Measurements from ENCODE around the gene TUBGCP3.

The TUBGCP3 gene

DNA sequence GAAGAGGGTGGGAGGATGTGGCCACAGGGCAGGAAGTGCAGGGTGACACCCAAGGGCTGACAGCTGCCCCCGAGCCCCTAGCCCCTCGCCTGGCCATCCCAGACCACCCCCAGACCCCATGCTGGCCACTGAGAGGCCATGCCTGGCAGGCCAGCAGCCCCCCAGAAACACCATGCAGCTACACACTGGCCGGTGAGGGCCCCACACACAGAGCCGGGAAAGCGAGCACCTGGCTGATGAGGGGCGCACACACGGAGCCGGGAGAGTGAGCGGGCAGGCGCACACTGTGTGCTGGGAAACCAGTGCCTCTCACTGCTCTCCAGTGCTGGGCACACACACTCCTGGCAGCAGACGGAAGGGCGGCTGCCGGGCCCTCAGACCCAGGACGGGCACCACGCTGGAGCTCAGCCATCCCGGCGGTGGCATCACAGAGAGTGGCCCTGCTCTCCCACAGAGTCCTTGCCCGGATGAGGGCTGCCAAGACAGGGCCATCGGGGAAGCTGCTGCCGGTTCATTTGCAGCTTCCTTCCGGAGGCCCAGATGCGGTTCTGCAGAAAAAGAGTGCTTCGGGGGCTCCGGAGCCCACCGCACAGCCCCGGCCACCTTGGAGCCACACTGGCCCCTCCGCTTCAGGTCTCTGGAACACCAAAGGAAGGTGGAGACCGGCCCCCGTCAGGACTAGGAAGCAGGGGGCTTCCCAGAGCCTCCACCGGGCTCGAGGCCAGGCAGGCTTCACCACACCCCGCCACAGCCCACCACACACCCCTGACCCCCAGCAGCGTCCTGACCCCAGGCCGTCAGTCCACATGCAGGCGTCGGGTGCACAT lies 135.4 kb downstream of the TUBGCP3 start:
- no peak for DNase-seq (ENCODE audit: low spot score)

DNA sequence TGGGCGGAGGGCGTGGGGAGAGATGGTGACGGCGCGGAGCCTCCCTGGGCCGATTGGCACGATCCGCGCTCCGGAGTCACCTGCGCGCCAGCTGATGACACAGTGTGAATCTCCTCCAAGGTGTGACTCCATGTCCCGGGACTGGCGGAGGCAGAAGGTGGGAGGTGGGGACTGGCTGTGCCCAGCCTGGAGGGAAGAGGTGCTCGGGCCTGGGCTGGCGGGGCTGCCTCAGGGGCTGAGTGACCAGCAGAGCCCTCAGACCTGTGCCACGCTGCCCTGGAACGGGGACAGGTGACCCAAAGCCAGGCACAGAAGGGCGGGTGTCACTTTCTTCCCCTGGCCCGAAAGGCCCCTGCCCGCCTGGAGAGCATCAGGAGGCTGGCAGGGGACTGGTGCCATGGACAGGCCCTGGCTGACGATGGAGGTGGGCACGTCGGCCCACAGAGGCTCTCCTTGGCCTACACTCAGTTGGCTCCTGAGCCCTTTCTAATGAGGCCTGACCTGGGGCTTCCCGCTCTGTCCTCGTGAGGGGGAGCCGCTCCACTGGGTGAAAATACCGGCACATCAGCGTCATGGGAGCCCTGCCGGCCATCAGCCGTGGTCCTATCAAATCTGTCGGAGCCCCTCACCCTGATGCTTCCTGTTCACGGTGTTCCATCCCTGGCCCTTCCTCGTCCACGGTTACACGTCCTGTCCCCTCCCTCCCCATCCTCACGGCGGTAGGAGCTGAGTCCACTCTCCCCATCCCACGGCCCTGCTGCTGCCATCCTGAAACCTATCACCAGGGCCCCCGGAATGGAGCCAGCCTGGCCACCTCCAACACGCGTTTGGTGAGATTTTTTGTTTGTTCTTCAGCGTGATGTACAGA lies 136.2 kb downstream of the TUBGCP3 start:
- no peak for DNase-seq (ENCODE audit: low spot score)

DNA sequence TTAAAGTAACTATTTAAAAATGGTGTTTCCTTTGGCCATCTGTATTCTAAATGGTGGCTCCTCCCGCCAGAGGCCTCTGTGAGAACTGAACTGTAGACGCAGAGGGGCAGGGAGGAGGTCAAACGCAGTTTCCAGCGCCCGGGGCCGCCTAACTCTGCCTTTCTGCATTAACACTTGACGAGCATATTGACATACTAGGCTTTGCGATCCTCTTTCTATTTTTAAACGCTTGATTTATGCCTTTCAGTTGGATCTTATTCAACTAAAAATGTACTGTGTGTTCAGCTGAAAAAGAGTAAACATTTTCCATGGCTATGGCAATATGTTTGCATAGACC lies 137.1 kb downstream of the TUBGCP3 start:
- DNase-seq (ENCODE audit: low spot score): no peak

DNA sequence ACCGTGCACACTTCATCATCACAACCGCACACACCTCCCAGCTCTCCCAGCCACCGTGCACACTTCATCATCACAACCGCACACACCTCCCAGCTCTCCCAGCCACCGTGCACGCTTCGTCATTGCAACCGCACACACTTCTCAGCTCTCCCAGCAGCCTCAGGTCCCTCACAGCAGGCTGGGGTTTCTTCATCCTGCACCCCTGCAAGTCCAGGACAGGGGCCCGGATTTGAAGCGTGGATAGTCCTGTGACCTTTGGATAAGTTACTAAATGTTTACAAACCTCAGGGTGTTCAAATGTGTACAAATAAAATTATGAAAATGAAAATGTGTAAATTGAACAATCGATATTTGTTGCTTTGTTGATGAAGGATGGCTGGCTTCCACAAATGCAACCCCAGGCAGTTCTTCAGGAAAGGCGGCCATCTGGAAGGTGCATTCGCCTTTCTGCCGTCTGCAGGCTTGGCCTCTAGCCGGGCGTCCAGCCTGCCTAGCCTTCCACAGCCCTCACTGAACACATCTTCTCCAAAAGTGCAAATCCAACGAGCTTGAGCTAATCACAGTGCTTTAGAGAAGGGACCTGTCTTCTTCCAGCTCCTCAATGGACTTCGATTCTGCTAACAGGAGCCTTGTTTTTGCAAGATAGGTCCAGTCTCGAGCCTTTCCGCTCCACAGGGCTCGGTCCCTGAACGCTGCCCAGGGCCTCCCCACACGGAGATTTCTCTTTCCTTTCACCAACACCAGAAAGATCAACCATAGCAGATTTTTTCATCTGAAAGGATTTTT lies 137.6 kb downstream of the TUBGCP3 start:
- DNase-seq (ENCODE audit: low spot score): no peak

DNA sequence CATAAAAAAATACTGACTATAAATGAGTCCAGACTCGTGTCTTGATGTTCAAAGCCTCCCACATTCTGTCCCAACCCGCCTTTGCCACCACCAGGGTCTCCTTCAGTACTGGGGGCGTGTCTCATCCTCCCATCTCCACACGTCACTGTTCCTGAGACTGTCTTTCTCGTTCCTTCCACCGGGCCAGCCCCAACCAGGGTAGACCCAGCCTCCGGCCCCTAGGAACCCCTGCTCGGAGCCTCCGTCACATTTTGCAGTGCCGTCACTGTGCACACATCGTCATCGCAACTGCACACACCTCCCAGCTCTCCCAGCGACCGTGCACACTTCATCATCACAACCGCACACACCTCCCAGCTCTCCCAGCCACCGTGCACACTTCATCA lies 138.4 kb downstream of the TUBGCP3 start:
- DNase-seq (ENCODE audit: low spot score): no peak

DNA sequence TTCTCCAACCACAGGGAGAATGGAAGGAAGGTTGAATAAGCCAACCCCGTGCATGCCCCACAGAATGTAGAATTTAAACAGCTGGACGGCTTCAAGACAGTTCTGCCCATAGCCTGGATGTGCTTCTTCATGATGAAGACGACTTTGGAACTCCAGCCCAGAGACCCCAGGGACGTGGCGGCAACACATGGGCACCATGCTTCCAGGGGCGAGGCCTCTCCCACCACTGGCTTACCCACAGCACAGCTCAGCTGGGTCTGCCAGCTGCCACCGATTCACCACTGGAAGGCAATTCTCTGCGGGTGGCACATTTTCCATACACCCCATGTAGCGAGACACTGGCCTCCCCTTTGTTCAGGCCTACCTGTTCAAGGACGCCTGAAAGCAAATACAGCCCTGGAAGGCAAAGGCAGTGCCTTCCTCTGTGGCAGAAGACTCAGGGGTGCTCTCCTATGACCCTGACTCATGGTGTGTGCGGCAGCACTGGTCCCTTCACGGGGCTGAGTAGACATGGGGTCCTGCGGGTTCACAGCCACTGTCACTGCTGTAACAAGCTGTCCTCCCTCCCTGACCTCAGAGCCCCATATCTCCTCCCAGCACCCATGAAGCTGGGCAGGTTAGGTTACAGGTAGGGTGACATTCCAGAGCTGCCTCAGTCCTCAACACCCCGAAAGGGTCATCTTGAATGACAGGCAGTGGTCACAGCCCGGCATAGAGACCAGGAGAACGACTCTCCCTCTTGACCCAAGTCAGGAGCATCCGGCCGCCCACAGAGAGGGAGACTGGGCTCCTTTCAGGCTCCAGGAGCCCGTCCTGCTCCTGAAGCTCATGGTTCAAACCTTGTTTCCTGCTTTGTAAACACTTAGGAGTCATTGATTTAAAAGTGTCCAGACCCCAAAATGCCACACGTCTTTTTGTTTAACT lies 139.1 kb downstream of the TUBGCP3 start:
- DNase-seq (ENCODE audit: low spot score): no peak

DNA sequence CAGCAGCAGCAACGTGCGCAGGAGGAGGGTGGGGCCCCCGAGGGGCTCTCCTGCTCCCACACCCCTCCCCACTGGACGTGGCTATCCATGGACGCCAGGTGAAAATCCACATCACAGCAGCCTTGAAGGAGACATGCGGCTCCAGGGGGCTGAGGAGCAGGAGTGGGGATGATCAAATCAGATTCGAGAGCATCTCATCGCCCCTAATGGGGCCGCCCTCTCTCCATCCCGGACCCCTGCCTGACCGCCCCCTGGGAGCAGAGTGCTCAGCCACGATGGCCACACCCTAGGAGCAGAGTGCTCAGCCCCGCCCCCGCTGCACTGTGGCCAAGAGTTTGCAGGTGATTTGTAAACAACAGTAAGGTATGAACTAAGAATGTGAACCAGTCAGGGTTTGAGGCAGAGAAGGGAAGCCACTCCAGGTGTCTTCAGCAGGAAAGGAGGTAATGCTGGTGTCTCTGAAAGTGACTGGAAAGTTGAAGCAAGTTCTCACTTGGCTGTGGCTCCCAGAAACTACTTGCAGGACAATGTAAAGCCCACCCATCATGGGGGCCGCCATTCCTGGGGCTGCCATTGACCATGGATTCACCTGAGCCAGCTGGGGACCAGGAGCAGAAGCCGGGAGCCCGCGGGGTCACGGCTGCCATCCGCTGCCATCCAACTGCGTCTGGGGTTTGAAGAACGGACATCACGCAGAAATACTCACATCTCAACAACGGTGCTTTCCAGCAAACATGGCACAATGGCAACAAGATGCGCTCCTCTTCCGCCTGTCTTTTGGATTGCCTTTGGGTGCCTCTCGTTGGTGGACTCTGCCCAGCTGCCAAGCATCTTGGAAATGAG lies 140.0 kb downstream of the TUBGCP3 start:
- no peak for DNase-seq (ENCODE audit: low spot score)

DNA sequence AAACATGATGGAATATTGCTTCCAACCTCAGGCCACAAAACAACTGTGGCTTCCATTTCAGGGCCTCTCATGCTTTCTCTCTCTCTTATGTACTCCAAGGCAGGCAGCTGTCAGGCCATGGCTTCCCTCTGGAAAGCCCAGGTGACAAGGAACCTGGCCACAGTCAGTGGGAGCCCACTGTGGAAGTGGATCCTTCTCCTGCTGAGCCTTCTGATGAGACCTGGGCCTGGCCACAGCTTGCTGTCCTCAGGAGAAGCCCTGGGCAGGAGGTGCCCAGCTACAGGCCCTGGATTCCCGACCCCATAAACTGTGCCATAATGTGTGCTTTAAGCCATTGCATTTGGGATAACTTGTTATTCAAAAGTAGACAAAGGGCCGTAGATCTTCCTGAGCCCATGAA lies 140.6 kb downstream of the TUBGCP3 start:
- no peak for DNase-seq (ENCODE audit: low spot score)

DNA sequence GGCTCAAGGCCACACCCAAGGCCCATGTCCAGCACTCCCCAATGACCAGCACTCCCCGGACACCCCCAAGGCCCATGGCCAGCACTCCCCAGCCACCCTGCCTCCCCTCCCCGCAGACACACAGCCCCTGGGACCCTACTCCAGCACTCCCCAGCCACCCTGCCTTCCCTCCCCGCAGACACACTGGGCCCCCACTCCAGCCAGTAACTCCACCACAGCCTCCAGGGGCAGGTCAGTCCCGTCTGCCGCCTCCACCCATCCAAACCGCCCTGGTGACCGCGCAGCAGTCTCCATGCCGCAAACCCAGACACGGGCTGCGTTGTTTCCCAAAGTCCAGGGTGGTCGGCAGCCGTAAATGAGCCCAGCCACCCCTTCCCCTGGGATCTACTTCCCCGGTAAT lies 141.1 kb downstream of the TUBGCP3 start:
- DNase-seq (ENCODE audit: low spot score): no peak

DNA sequence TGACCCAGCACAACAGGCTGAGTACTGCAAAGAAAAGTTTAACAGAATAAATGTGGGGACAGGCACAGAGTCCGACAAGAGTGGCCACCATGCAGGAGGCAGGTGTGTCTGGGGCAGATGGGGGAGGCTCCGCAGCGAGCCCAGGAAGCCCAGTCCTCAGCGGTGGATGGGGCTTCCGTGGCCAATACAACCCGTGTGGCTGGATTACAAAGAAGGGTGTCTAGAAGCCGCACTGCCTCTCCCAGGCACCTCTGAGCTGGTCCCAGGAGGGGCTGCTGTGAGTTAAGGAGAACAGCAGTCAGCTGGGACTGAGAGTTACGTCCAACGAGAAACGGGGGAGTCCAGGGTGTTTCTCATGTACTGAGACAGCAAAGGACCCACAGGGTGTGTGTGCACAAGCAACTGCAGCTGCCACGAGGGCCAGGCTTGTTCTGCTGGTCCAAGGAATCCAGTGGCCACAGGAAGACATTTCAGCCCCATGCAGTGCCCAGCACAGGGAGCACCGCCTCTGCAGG lies 141.5 kb downstream of the TUBGCP3 start:
- no peak for DNase-seq (ENCODE audit: low spot score)

DNA sequence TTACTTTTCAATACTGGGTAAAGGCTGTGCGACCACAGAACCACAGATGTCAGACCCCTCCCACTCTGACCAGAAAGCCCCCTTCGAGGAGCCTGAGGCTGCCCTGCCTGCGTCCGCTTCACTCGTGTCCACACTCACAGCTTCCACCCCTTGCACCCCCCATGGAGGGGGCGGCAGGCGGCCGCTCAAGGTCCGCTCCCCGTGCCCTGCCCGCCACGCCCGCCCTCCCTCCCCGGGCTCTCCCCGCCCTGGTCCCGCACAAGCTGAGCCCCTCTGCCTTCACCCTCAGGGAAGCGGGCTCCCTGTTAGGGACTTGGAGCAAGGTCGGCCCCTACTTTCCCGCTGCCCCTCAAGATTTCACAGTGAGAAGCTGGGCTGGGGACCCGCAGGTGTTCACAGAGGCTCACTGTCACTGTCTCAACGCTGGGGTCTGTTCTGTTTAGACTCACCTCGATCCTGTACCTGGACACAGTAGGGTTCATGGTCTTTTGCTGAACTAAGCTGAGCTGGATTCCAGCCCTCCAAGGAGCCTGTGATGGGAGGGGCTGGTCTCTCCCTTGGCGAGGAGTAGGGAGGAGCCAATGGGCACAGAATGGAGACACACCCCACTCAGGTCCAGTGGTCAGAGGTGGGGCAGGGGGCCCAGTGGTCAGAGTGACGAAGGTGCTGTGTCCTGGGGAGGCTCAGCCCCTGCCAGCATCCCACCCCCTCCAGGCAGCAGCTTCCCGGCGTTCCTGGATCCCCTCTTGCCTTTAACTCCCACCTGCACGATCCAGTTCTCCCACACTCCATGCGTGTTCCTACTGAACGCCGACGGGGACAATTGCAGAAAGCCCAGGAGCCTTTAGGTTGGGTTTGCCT lies 142.3 kb downstream of the TUBGCP3 start:
- DNase-seq (ENCODE audit: low spot score): no peak

DNA sequence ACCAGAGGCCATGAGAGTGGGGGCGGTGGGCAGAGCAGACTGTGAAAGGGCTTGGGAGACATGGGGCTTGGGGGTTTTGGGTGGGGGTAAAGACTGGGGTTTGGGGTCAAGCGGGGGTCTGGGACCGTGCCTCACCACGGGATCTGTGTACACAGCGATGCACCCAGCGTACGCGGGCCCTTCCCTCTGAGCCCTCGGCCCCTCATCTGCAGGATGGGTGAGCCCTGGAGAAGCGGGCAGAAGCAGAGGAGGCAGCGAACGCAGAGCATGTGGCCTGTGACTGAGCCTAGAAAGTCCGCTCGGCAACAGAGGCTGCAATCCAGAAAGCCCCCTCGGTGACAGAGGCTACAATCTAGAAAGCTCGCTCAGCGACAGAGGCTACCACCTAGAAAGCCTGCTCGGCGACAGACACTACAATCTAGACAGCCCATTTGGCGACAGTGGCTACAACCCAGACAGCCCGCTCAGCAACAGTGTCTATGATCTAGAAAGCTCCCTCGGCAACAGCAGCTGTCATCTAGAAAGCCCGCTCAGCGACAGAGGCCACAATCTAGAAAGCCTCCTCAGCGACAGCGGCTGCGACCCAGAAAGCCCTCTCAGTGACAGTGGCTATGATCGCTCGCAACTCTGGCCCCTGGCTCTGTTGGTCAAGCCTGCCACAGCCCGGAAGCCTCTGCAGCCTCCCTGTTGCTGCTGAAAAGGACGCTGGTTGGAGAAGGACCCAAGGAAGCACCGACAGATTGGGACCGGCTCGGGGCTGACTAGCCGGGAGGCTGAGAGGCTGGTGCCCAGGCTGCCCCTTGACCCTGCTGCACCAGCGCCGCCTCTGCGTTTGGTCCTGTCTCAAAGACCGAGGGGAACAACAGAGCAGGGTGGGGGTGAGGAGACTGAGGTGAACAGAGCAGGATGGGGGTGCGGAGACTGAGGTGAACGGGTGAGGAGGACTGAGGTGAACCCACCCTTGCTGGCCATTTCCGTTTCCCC lies 143.2 kb downstream of the TUBGCP3 start:
- no peak for DNase-seq (ENCODE audit: low spot score)

DNA sequence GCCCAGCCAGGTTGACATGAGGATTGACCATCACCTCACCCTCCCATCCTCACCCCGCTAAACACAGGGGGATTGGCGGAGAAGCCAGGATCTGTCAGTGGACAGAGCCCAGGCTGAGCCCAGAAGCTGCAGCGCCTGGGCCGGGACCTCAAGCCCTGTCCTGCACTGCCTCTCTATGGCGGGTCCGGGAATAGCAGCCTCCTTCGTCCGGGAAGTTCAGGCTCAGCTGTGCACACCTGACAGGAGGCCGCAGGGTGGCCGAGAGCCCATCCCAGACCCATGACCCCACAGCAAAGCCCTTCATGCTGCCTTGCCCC lies 144.0 kb downstream of the TUBGCP3 start:
- DNase-seq (ENCODE audit: low spot score): peak; percentile 35

DNA sequence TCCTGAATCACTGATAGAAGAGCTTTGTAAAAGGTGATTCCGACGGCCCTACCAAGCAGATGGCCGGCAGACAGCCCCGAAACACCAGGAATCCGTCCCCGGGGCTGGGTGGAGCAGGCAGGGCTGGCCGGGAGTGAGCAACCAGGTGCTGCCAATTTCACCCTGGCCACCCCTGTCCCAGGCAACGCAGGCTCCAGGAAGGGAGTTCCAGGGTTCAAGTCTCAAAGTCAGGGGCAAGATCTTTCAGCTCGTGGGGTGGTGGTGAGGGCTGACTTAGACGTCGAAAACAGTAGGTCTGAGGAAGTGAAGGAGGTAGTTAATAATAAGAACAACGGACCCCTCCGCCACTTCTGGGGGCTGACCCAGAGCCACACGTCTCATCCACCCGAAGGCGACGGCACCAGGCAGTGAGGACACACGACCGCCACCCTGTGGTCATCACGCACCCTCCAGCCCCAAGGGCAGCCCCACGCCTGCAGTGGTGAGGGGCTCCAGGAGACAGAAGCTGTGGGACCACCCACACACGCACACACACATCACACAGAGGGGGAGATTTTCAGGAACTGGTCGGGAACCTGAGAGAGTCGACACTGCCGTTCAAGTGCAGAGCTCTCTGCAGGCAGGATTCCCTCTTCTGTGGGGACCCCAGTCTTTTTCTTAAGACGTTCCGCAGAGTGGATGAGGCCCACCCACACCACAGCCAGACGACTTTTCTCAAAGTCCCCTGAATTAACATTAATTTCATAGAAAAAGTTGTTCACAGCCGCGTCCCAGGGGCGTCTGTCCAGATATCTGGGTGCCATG lies 144.6 kb downstream of the TUBGCP3 start:
- no peak for DNase-seq (ENCODE audit: low spot score)

DNA sequence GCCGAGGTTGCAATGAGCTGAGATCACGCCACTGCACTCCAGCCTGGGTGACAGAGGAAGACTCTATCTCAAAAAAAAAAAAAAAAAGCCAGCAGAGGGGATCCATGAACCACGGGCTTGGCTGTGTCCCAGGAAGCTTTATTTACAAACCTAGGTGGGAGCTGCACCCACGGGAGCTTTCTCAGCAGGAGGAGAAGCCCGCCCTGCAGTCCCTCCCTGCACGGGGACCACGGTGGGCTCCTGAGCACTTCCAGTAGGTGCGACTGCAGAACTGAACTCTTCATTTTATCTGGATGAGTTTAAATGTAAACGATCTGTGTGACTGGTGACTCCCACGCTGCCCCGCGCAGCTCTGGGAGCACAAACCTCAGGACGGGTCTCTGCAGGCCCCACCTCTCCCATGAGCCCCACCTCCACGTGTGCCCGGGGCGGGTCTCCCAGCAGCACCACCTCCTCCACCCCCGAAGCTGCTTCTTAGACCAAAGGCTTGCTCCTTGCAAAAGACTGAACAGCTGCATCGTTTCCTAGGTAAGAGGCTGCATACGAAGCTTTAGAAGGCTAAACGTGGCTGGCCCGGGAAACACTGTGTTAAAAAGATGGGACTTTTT lies 145.4 kb downstream of the TUBGCP3 start:
- no peak for DNase-seq (ENCODE audit: low spot score)

DNA sequence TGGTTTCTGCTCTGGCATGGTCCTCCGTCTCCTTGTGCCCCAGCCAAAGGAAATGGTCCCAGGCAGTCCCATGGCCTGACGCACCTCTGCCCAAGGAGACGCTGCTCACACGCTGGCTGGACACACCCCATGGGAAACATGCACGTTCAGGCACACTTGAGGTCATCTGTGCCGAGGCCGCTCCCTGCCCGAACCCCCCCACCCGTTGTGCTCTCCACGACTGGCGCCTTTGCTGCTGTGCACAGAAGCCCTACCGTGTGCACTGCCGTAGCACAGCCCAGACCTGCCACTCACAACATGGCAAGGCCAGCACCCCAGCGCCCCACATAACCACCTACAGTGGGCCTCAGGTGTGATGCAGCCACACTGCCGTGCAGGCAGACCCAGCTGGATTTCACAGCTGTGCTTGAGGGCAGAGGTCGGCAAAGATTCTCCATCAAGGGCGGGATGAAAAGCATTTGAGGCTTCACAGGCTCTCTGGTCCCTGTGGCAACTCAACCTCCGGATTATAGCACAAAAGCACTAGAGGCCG lies 146.1 kb downstream of the TUBGCP3 start:
- no peak for DNase-seq (ENCODE audit: low spot score)

DNA sequence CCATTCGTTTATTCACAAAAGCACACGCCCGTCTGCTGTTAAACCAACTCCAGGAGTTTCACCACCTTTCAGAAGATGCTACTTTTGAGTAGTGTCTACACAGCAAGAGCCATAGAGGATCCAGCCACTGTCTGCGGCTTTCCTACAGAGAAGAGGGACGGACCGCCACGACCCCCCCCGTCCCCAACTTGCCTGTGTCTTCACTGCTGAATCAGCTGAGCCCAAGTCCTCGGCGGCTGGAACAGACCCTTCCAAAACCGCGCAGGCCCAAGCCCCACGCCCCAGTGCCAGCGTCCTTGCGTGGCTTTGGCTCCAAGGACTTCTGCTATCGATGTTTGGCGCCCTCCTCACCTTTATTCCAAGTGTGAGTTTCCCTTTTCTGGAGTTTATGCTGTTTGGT lies 146.7 kb downstream of the TUBGCP3 start:
- DNase-seq (ENCODE audit: low spot score): no peak
